Body of pancreas (tissue), 4 donors: ENCODE measurements around the gene TALDO1. TPM values are rescaled to one million over a fixed set of nuclear protein-coding genes. Genes with fewer than 3 reads are reported as not detected.

Source experiments
- ATAC-seq: fragments of 150-250 bp; one replicate; pipeline ENCODE4 v1.9.1; 2016
- DNase-seq, 4 donors: peaks; one replicate each; pipeline ENCODE4 v3.0.0-alpha.2; 2019
- H3K27ac ChIP-seq, 4 donors: fragments of 200-600 bp; sonication (generic); 1 replicate in 3 of 4; 2 replicates in 1 of 4; pipeline versions ENCODE4 v1.5.1 to v1.6.1; 2016 to 2019; ENCODE audit warnings: mild to moderate bottlenecking in 1 of 4, mixed read lengths in 1 of 4, moderate library complexity in 1 of 4
- H3K27me3 ChIP-seq, 2 donors: fragments of 200-600 bp; sonication (generic); one replicate each; pipeline ENCODE4 v1.6.0; 2016; ENCODE audit warnings: mild to moderate bottlenecking in 1 of 2
- H3K36me3 ChIP-seq, 2 donors: fragments of 200-600 bp; sonication (generic); replicated peaks in 1 of 2; 2 replicates each; pipeline ENCODE4 v1.5.1; 2016; ENCODE audit warnings: low read depth in 2 of 2; ENCODE audit not compliant: insufficient read depth in 1 of 2
- H3K4me1 ChIP-seq: fragments of 200-600 bp; sonication (generic); one replicate; pipeline ENCODE4 v1.6.0; 2016
- H3K4me3 ChIP-seq, 2 donors: fragments of 200-600 bp; sonication (generic); 1 replicate in 1 of 2; 2 replicates in 1 of 2; pipeline ENCODE4 v1.5.1; 2016 to 2019
- H3K9me3 ChIP-seq, 3 donors: fragments of 200-600 bp; sonication (generic); 1 replicate in 2 of 3; 2 replicates in 1 of 3; pipeline ENCODE4 v1.5.1; 2016
- CTCF ChIP-seq, 7 experiments: fragments of 450-650 bp in 4 of 7; fragments of 200-600 bp in 3 of 7; sonication (generic) in 3 of 7; IDR thresholded peaks; one replicate each; pipeline ENCODE4 v1.5.1; 2016 to 2019; ENCODE audit warnings: antibody characterized with exemption in 7 of 7
- POLR2A ChIP-seq, 3 donors: fragments of 450-650 bp; IDR thresholded peaks; one replicate each; pipeline ENCODE4 v1.6.1; 2016; ENCODE audit warnings: antibody characterized with exemption in 3 of 3, mild to moderate bottlenecking in 2 of 3
- WGBS, 2 donors: methylation state at CpG; one replicate each; pipeline ENCODE4 v1.1.5; 2017; 5-methylcytosine and 5-hydroxymethylcytosine counted together
- intact Hi-C: fragments of 100-400 bp; cut with DNase I; formaldehyde crosslinking; loops from one replicate; pipeline ENCODE4 v1.15.1; 2023
- total RNA-seq, 2 donors: library from RNA; depleted of rRNA; stranded (reverse); fragments of >200 nt; gene quantifications; one replicate each; pipeline ENCODE4 v1.1.0, GENCODE V29; 2016

TALDO1 gene
- total RNA-seq, 2 donors from 2014 or later: 78.9 to 119 TPM

GRCh38 chr11:777288-778255 lies 30.3 kb downstream of the TALDO1 start, which contains the start of gene GATD1:
TSS of gene GATD1 (minus strand) at chr11:777487. CDS start at chr11:777462, 25 bp downstream.
- 2 to 6% methylated on average over 10 to 88 of the region's 110 CpGs for WGBS, 2 donors
- Histone ChIP-seq H3K9me3 (no peaks in the 10 kb centered on the region), H3K27ac (peak within 1 kb of the TSS; percentile 63 to 82 (median 73)), H3K4me1 (peaks cover 35% of the 10 kb centered on the region), H3K27me3 (no peaks in the 10 kb centered on the region), H3K4me3 (peak within 1 kb of the TSS; percentile 67 to 92), H3K36me3 (peaks cover 0 to 4% of the 10 kb centered on the region in 2 donors)
- TF ChIP-seq CTCF (IDR thresholded peaks at IDR 0.05): no peak
- TF ChIP-seq POLR2A (IDR thresholded peaks at IDR 0.05): peak; percentile 58 to 74 (median 65)
- intact Hi-C loops: no loop called here
- DNase-seq (peak; percentile 92 to 94 (median 94)), ATAC-seq (peak; percentile 94)

- Histone ChIP-seq H3K9me3 (no peaks in the 10 kb centered on the region), H3K4me1 (peaks cover 48% of the 10 kb centered on the region), H3K27ac (no peak overlapping the region), H3K27me3 (no peaks in the 10 kb centered on the region), H3K4me3 (no peak overlapping the region), H3K36me3 (no peaks in the 10 kb centered on the region)
- no peak for TF ChIP-seq CTCF (IDR thresholded peaks at IDR 0.05)
- TF ChIP-seq POLR2A (IDR thresholded peaks at IDR 0.05): no peak
- intact Hi-C loops: no loop called here
- 84 to 93% methylated on average over 7 to 21 of the region's 23 CpGs for WGBS, 2 donors
- DNase-seq: peak in 1 of 4 donors; percentile 11
- no peak for ATAC-seq
Observed at GRCh38 chr11:778976-779954, 32.0 kb downstream of the TALDO1 start.

GRCh38 chr11:779955-780532 lies 32.8 kb downstream of the TALDO1 start:
- peak in 1 of 4 donors; percentile 9 for DNase-seq
- H3K4me3 ChIP-seq: no peak overlapping the region
- no peaks in the 10 kb centered on the region for H3K9me3 ChIP-seq
- H3K27ac ChIP-seq: no peak overlapping the region
- TF ChIP-seq CTCF (IDR thresholded peaks at IDR 0.05) (no peak), POLR2A (IDR thresholded peaks at IDR 0.05) (no peak)
- WGBS, 2 donors: 94 to 95% methylated on average over 14 of the region's 16 CpGs
- ATAC-seq: no peak
- no peaks in the 10 kb centered on the region for H3K36me3 ChIP-seq
- intact Hi-C loops: no loop called here
- no peaks in the 10 kb centered on the region for H3K27me3 ChIP-seq
- H3K4me1 ChIP-seq: peaks cover 44% of the 10 kb centered on the region

- Histone ChIP-seq H3K36me3 (no peaks in the 10 kb centered on the region), H3K4me1 (peaks cover 27% of the 10 kb centered on the region), H3K4me3 (no peak overlapping the region), H3K9me3 (no peaks in the 10 kb centered on the region), H3K27me3 (no peaks in the 10 kb centered on the region), H3K27ac (peak overlapping the region in 2 of 4 donors; percentile 29 to 61)
- no peak for TF ChIP-seq POLR2A (IDR thresholded peaks at IDR 0.05)
- no peak for TF ChIP-seq CTCF (IDR thresholded peaks at IDR 0.05)
- 37 to 82% methylated on average over 14 to 28 of the region's 36 CpGs for WGBS, 2 donors
- intact Hi-C loops: no loop called here
- DNase-seq: peak in 1 of 4 donors; percentile 4
- no peak for ATAC-seq
Observed at GRCh38 chr11:782264-783174, 35.3 kb downstream of the TALDO1 start.
